Sciatic nerve (tissue), 2 donors: ENCODE results near the gene C19orf85. TPM values are rescaled to one million over a fixed set of nuclear protein-coding genes. Genes with fewer than 3 reads are reported as not detected.
A peak's percentile ranks its signal among the peaks of the same experiment; 100 is the strongest.

Experiments
- ATAC-seq: fragments of 200-7000 bp; cut with Tn5 transposase; one replicate; pipeline ENCODE4 v1.9.1; 2020; ENCODE audit warnings: mild to moderate bottlenecking, moderate library complexity
- DNase-seq: peaks from one replicate; pipeline ENCODE4 v3.0.0-alpha.2; 2020; ENCODE audit warnings: low spot score
- intact Hi-C: fragments of 100-400 bp; cut with DNase I; formaldehyde crosslinking; loops from one replicate; pipeline ENCODE4 v1.14.2; 2022
- total RNA-seq: library from RNA; stranded (reverse); fragmentation: NEBNext Ultra II Directional; extraction: Animal tissue kit (Norgen Biotek cat#: 25700); gene quantifications from one replicate; pipeline ENCODE4 v1.2.1, GENCODE V29; 2021
- donor health status: DM: no; HTN: no; CAD: no.
- donor health status: DM: no; HTN: no; CAD: no.

C19orf85 gene
- total RNA-seq, 1 donor from 2014 or later, result not detected

DNA sequence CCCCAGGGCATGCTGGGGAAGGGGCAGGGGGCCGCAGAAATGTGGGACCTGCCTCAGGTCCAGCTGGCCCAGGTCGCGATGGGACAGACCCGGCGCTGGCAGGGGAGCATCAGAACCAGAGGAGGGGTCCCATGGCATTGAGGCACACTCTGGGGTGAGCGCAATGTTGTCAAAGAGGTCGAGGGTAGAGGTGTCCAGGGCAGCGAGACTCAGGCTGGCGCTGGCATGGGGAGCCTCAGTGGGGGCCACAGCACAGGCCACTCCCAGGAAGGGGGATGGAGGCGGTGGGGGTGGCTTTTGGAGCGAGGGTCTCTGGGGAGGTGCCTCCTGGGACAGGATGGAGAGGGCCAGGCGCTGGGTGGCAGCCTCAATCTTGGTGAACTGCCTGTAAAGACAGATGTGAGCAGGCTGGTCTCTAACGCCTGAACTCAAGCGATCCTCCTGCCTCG is 944 bp downstream of the C19orf85 start:
- DNase-seq (peak; percentile 60), ATAC-seq (no peak)
- intact Hi-C loops, result no loop called here

DNA sequence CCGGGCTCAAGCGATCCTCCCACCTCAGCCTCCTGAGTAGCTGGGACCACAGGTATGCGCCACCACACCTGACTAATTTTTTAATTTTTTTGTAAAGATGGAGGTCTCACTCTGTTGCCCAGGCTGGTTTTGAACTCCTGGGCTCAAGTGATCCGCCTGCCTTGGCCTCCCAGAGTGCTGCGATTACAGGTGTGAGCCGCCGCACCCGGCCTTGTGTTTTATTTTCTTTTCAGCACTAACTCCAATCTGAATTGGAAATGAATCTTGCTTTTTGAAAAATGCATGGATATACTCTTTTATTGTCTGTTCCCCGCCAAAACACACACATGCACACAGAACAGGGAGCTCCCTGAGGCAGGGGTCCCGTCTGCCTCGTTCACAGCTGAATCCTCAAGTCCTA is 1.8 kb downstream of the C19orf85 start:
- ATAC-seq, result no peak
- intact Hi-C loops, result no loop called here
- DNase-seq, result no peak

DNA sequence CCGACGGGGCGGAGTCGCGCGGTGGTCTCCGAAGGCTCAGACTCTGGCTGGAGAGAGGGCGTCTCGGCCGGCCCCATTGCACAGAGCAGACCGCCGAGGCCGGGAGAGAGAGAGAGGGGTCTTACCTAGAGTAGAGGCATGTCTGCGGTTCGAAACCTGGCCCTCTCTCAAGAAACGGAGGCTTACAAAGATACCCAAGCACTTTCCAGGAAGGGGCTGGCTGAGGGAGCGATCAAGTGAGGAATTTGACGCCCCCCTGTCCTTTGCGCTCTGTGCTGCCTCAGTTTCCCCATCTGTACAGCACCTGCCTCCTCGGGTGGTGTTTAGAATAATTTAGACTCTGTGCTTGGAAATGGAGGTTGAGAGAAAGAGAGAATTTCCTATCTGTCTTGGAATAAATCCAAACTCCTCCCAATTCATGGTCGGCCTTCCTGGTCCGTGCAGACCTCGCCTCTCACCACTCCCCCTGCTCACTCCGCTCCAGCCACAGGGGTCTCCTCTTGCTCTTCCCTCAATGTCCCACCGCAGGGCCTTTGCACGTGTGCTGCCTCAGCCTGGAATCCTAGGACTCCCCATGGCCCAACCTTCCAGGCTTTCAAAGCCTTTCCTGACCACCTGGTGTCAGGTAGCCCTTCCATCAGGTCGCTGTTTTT is 2.5 kb downstream of the C19orf85 start:
- ATAC-seq (no peak), DNase-seq (no peak)
- intact Hi-C loops, result no loop called here

DNA sequence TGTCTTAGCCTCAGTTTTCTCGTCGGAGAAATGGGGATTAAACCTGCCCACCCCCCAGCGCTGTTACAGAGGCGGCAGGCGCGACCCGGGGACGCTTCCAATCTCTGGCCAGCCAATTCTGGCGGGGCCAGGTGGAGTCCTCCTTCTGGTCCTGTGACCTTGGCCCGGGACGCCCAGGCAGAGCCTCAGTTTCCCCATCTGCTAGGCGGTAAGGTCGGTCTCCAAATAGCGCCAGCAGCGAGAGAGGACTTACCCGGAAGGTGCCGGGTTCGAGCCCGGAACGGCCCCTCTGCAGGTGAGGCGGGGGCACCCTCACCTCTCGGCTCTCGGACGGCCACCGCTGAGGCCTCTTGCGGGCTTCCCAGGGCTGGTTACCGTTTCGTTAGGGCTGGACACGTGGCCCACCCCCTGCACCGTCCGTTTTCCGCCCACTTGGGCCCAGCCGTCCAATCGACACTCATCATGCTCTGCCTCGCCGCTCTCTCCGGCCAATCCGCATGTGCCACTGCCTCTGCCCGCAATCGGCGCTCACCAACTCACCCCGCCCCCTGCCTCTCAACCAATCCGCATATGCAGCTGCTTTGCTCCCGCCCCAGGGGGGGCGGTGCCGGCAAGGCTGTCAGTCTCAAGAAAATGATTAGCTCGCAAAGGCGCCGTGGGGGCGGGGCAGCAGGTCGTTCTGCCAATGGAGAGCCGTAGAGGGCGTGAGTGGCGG is 3.1 kb downstream of the C19orf85 start, which contains the start of gene ISOC2:
ISOC2 (minus strand) TSS at position 384 of the 715 bp plus-strand sequence. CDS start 5,156 bp downstream, outside the sequence.
- intact Hi-C loops, result no loop called here
- ATAC-seq (peak; percentile 97), DNase-seq (peak; percentile 100)

DNA sequence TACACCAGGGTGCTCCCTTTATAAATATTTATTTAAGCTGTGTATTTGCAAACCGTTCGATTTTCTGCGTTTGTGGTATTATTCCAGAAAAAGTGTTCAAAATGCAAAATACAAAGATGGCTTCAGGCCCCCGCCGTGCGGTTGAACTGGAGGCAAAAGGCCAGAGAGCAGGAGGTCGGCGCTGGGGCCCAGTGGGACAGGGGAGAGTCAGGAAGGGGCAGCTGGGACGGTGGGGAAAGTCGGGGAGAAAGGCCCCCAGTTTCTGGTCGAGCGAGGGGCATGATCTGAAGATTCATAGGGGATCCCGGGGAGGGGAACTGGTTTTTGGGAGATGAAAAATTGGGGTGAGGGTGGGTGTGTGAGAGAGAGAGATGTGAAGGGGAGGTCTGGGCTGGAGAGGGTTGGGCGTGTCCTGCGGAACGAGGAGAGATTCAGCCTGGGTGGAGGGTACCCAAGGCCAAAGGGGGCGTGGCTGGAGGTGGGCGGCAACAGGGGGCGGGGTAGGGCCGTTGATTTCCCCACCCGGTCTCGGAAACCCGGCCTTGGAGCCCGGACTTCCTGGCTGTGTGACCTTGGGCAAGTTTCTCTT is 3.8 kb downstream of the C19orf85 start:
- intact Hi-C loops, result no loop called here
- DNase-seq (peak; percentile 94), ATAC-seq (peak; percentile 86)

DNA sequence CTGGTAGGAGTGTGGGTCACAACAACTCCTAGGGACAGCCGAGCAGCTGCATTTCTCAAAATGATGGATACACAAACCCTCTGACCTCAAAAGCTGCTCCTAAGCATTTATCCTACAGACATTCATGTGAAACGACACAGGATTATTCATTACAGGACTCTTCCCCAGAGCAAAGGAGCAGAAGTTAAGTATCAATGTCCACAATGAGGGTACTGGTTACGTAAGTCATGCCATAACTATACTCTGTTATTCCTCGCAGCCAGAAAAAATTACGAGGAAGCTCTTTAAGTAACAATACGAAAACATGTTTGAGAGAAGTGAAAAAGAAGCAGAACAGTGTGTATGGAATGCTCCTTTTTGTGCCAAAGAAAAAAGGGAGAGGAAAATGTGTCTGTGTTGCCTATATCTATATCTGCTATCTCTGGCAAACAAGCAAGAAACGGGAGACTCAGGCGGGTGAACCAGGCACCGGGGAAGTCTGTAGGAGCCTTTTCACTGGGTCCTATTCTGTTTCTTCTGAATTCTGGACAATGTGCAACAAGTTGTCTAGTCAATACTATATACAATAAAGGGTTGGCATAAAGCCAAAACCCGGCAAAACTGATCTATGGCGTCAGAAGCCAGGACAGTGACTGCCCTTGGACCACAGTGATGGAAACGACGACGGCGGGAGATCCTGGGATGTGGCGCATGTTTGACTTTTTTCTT is 4.4 kb downstream of the C19orf85 start:
- intact Hi-C loops, result no loop called here
- DNase-seq (no peak), ATAC-seq (no peak)

DNA sequence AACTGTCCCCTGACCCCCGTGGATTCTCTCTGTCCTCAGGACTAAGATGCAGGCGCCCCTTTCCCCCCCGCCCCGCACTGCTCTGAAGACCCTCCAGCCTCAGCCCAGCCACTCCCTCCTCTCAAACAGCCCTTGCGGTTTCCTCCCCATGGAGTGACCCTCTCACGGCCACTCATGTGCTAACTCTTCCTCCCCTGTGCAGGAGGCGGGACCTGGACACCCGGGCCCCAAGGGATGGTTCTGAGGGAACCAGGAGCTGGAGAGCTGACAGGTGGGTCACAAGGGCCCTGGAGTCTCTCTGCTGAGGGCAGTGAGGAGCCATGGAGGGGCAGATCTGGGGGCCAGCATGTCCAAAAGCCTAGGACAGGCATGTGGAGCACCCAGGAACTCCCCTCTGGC is 5.0 kb downstream of the C19orf85 start:
- ATAC-seq (no peak), DNase-seq (peak; percentile 60)
- intact Hi-C loops, result no loop called here

DNA sequence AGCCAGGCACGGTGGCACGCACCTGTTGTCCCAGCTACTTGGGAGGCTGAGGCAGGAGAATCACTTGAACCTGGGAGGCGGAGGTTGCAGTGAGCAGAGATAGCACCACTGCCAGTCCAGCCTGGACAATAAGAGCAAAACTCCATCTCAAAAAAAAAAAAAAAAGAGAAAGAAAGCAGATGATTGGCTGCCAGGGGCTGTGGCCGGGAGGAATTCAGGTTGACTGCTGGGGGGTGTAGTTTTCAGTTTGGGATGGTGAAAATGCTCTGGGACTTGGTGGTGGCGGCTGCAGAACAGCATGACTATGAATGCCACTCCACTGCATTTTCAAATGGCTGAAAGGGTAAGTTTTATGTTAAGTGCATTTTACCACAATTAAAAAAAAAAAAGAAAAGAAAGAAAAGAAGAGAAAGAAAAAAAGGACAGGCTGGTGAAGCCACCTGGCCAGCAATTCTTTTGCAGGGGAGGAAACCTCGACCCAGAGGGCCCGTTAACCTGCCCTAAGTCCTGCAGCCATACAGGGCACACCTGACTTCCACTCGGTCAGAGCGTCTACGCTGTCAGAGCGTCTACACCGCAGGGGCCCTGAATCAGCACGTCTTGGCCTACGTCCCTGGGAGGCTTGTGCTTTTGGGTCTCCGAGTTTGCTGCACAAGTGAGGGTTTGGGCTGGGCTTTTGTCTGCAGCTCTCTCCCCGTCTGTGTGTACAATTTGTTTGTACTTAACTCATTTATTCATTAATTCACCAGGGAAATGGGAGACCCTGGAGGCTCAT is 6.7 kb downstream of the C19orf85 start:
- DNase-seq, result no peak
- no peak for ATAC-seq
- intact Hi-C loops, result no loop called here

DNA sequence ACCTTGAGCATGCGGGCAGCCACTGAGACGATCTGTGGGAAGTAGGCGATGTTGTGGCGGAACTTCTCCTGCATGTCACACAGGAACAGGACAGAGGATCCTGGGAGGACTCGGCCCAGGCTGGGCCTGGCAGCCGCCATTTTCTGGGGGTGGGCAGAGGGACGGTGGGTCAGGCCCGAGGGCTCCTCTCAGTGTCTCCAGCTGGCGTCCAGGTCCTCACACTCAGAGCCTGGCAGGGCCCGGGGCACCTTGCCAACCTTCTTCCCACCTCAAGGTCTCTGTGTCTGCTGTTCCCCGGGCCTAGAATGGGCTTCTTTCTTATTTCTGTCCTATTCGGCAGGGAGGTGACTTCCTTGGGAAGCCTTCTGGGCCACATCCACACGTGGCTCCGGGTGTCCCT is 8.2 kb downstream of the C19orf85 start:
- no peak for ATAC-seq
- no peak for DNase-seq
- intact Hi-C loops, result no loop called here

DNA sequence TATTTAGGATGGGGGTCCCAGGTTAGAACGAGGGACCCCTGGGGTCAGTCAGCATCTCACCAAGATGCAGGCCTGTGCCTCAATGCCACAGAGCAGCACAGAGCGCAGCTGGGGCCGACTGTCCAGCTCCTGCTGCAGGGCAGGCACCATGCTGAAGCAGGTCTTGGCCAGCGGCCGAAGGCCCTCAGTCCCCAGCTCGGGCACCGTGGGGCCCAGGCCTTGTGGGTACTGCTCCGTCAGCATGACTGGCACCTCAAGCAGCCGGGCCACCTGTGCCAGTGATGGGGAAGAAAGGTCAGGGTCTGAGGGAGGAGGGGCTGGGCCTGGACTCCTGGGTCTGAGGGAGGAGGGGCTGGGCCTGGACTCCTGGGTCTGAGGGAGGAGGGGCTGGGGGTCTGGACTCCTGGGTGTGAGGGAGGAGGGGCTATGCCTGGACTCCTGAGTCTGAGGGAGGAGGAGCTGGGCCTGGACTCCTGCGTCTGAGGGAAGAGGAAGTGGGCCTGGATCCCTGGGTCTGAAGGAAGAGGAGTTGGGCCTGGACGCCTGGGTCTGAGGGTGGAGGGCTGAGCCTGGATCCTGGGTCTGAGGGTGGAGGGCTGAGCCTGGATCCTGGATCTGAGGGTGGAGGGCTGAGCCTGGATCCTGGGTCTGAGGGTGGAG is 8.8 kb downstream of the C19orf85 start:
- ATAC-seq, result no peak
- intact Hi-C loops, result no loop called here
- no peak for DNase-seq

DNA sequence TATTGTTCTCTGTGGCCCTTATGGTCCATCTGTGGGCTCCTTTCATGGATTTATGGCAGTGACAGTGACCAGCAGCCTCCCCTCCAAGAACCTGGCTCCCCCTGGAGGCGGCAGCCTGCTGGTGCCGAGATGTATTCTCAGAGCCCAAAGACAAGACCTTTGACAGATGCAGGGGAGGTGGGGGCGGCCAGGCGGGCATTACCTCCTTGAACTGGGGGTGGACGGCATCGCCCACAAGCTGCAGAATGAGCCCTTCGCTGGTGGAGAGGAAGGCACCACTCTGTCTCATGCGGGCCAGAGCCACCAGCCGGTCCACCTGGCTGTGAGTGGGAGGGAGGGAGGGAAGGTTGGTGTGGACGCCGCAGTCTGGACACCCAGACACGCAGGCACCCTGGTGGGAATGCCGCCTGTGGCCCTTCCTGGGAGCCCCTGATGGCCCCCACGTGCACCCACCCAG is 9.7 kb downstream of the C19orf85 start:
- intact Hi-C loops, result no loop called here
- ATAC-seq (no peak), DNase-seq (no peak)

DNA sequence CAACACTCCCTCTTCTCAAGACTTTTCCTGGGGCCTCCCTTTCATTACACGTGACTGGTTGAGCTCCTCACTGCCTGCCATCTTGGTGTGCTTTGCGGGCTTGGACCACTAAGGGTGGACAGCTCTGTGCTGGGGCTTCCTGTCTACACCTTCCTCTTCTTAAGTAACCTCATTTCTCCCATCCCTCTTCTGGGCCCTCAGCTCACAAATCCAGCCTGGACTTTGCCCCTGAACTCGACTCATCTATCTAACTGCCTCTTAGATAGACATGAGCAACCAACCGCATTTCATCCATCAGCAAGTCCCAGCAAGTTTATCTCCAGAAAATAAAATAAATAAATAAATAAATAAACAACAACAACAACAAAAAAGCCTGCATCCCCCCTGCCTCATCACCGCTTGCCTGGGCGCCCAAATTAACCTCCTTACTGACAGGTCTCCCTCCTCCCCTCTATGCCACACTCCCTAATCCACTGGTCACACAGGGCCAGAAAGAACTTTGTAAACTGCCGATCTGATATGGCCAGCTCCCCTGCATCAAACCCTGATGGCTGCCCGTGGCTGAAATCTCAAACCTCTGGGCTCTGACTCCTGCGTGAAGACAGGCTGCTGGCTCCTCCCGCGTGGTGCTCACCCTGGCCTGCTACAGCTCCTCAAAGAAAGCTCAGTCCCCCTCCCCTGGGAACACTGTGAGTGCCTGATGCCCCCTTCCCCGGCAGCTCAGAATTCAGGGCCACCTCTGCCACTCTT is 10.9 kb downstream of the C19orf85 start:
- DNase-seq, result no peak
- intact Hi-C loops, result no loop called here
- ATAC-seq, result no peak

DNA sequence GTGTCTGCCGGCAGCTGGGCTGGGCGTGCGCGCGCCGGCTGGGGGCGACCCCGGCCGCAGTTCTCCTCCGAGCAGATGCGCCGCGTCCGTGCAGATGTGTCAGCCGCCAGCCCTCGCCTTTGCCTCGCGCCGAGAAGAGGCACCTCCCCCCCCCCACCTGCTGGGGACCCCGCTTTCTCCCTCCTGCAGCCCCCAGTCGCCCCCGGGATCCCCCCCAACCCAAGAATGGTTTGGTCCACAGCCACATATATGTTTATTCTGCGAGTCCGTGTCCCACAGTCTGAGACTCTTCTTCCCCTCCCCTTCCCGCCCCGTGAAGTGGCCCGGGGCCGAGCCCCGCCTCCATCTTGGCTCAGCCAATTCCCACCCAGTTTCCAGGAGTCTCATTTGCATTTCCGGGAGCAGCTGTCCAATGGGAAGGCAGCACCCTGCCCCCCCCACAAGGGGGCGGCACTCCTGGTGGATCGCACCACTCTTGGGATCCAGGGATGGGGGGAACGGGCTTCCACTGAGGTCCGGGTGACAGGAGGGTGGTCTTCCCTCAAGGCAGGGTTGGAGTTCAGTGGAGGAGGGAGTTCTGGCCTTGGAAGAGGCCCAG is 11.7 kb downstream of the C19orf85 start:
- intact Hi-C loops, result no loop called here

DNA sequence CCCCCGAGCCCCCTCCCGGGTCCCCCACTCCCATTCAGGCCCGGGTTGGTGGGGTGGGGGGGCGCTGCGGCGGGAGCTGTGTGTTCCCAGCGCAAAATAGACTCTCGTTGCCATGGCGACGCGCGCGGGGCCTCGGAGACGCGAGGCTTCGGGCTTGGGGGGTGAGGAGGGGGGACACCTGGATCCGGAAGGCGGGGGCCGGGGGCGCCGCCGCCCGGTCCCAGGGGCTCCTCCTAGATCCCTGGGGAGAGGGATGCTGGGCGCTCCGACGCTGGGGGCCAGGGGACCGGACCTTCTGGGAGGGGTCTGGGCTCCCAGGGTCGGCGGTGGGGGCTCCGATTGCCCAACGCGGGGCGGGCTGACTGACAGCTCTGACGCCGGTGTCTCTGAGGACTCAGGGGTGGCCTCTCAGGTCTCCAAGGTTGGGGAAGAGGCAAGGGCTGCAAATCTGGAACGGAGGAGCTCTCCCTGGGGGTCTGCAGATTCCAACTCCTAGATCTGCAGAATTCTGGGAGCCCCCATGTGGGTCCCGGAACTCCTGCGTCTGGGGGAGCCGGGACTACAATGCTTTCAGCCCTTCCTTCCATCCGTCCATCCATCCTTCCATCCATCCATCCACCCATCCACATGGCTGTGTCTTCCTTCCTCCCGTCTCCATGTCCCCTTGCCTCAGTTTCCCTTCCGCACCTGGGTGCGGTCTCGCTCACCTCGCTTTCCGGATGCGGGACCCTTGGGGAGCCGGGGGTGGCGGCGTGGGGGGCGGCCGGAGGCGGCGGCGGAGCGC is 12.4 kb downstream of the C19orf85 start:
- intact Hi-C loops, result no loop called here
- ATAC-seq (no peak), DNase-seq (no peak)

More for the DNA sequence above, 11.7 kb downstream of the C19orf85 start:
- peak; percentile 85 for ATAC-seq
- DNase-seq, result peak; percentile 83

DNA sequence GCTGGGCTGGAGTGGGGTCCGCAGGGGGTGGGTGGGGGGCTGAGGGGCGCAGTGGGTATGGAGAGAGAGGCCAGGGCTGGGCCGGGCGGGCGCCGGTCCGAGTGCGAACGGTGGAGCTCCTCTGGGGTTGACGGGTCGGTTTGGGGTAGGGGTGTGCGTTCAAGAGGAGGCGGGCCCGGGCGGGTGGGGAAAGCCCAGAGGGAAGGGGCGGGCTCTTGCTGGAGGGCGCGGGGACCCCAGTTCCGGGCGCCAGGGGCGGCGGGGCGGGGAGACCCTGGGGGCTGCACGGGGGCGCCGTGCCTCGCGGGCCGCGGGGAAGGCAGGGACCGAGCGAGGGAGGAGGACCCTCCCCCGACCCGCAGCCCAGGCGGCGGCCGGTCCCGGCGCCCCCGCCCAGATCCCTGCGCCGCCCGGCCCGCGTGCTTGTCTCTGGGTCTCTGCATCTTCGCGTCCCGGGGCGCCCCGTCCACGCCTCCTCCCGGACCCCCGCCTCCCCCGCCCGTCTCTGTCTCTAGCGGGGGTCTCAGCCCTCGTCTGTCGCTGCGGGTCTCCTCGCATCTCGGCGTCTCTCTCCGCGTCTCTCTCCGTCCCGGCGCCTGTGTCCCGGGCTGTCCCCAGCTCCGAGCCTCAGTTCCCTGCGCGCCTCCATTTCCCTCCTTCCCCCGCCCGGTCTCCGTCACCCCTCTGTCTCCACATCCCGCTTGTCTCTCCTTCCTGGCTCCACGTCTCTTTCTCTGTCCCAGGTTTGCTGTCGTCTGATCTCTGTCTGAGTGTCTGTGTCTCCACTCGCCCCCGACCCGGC is 13.2 kb downstream of the C19orf85 start:
- DNase-seq (no peak), ATAC-seq (no peak)
- intact Hi-C loops, result no loop called here

DNA sequence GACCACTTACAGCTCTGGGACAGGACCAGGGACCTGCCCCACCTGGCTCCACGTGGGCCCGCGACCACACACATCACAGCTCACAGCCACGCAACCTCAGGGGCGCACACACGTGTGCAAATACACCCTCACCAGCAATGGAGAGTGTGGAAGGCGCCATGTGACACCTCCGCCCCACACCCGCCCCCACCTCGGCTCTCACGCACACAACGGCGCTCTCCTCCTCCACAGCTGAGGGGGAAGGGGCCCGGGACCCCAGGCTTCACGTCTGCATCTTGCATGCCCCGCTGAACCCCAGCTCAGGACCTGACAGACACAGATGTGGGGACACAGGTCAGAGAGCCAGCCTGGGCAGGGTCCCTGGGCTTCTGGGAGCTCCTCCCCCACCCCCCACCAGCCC is 15.1 kb downstream of the C19orf85 start:
- no peak for ATAC-seq
- DNase-seq, result no peak
- intact Hi-C loops, result no loop called here
